ENCODE results near the gene GIPC1. TPM values are rescaled to one million over a fixed set of nuclear protein-coding genes. Genes with fewer than 3 reads are reported as not detected.

GIPC1 gene
- polyA plus RNA-seq, 3 donors, result 34.6 to 80.5 (median 53.6) TPM

- H3K27ac ChIP-seq (ENCODE audit: low read depth, low read length), result no peak overlapping the region
- WGBS, 3 donors, result 60 to 87% (median 74%) methylated on average over 4 of the region's 4 CpGs
Observed at GRCh38 chr19:14428882-14429416, 67.0 kb downstream of the GIPC1 start.

Other genes with a start within 250 kb of the GIPC1 start
- gene ADGRE5, start 114.7 kb downstream of the GIPC1 start, polyA plus RNA-seq, result 10 to 100 TPM; 17.3 to 42.1 (median 38.6) TPM
- gene DDX39A, start 76.8 kb downstream of the GIPC1 start, polyA plus RNA-seq, result 10 to 100 TPM; 27.3 to 76.8 (median 65.3) TPM
- gene PKN1, start 62.8 kb downstream of the GIPC1 start, polyA plus RNA-seq, result 10 to 100 TPM; 35.8 to 99.0 (median 66.4) TPM
- gene PTGER1, start 20.8 kb downstream of the GIPC1 start, polyA plus RNA-seq, result 1 to 10 TPM in 1 of 3 donors, under 1 TPM in 1, not detected in 1; 0.18 to 1.9 TPM
- 100 to 1,000 TPM in 2 of 3 donors, 10 to 100 TPM in 1; 31.4 to 285 (median 166) TPM for gene DNAJB1, start 22.3 kb upstream of the GIPC1 start, polyA plus RNA-seq
- 100 to 1,000 TPM in 2 of 3 donors, 10 to 100 TPM in 1; 82.2 to 242 (median 129) TPM for gene TECR, start 33.5 kb upstream of the GIPC1 start, polyA plus RNA-seq
- gene NDUFB7, start 75.9 kb upstream of the GIPC1 start, polyA plus RNA-seq, result 100 to 1,000 TPM; 321 to 644 (median 417) TPM
- gene CLEC17A, start 87.0 kb upstream of the GIPC1 start, polyA plus RNA-seq, result under 1 TPM in 2 of 3 donors, not detected in 1; 0.15 TPM
- gene ADGRE3, start 178.7 kb upstream of the GIPC1 start, polyA plus RNA-seq, result under 1 TPM in 1 of 3 donors, not detected in 2; 0.55 TPM
- 10 to 100 TPM in 2 of 3 donors, 1 to 10 TPM in 1; 6.4 to 12.7 (median 11.8) TPM for gene ZNF333, start 193.9 kb upstream of the GIPC1 start, polyA plus RNA-seq

All from adipose tissue (tissue), 3 donors.